ENCODE data around the gene RAB3IL1. TPM values are rescaled to one million over a fixed set of nuclear protein-coding genes. Genes with fewer than 3 reads are reported as not detected.

RAB3IL1 gene
- total RNA-seq, 2 experiments from 2014 or later = not detected

GRCh38 chr11:61916737-61917333, 531 bp downstream of the RAB3IL1 start:
- POLR2A ChIA-PET = no interaction called here
- H3K4me3 Mint-ChIP-seq = peak overlapping the region; percentile 47
- H3K27ac Mint-ChIP-seq = no peak overlapping the region

GRCh38 chr11:61914471-61915171, 2.7 kb downstream of the RAB3IL1 start:
- H3K9me3 Mint-ChIP-seq = no peaks in the 10 kb centered on the region
- POLR2A ChIA-PET = no interaction called here
- H3K4me1 Mint-ChIP-seq (ENCODE audit: low read depth) = peaks cover 4% of the 10 kb centered on the region
- H3K4me3 Mint-ChIP-seq = no peak overlapping the region
- peaks cover 40% of the 10 kb centered on the region for H3K27me3 Mint-ChIP-seq
- ATAC-seq = no peak
- intact Hi-C loops (cut with micrococcal nuclease) = no loop called here
- no peak for DNase-seq
- no peaks in the 10 kb centered on the region for H3K36me3 Mint-ChIP-seq (ENCODE audit: low read depth)
- TF ChIP-seq CTCF (IDR thresholded peaks at IDR 0.05) = no peak
- CTCF ChIA-PET = interaction anchor here (1.3 to 3.1 kb wide), 4 partner anchors 16 to 193 kb away, joined by 4 to 18 read pairs (median 8); no protein-coding TSS in a partner anchor
- H3K27ac Mint-ChIP-seq = no peak overlapping the region

More at GRCh38 chr11:61916737-61917333, 531 bp downstream of the RAB3IL1 start:
- CTCF ChIA-PET = interaction anchor here (1.8 to 2.4 kb wide), 2 partner anchors 17 to 31 kb away, joined by 6 to 9 read pairs; no protein-coding TSS in a partner anchor
- intact Hi-C loops (cut with micrococcal nuclease) = no loop called here
- no peaks in the 10 kb centered on the region for H3K9me3 Mint-ChIP-seq
- H3K4me1 Mint-ChIP-seq (ENCODE audit: low read depth) = peaks cover 4% of the 10 kb centered on the region
- H3K36me3 Mint-ChIP-seq (ENCODE audit: low read depth) = no peaks in the 10 kb centered on the region
- peaks cover 52% of the 10 kb centered on the region for H3K27me3 Mint-ChIP-seq
- TF ChIP-seq CTCF (IDR thresholded peaks at IDR 0.05) = no peak
- ATAC-seq = peak; percentile 11
- no peak for DNase-seq

GRCh38 chr11:61913699-61914395, 3.5 kb downstream of the RAB3IL1 start:
- no peak for ATAC-seq
- ChIA-PET POLR2A (no interaction called here), CTCF (interaction anchor here (1.0 to 3.1 kb wide), 5 partner anchors 9 to 194 kb away, joined by 3 to 18 read pairs (median 8); no protein-coding TSS in a partner anchor)
- DNase-seq = no peak
- no peak overlapping the region for H3K27ac Mint-ChIP-seq
- H3K9me3 Mint-ChIP-seq = no peaks in the 10 kb centered on the region
- no peak overlapping the region for H3K4me3 Mint-ChIP-seq
- peaks cover 32% of the 10 kb centered on the region for H3K27me3 Mint-ChIP-seq
- peaks cover 4% of the 10 kb centered on the region for H3K4me1 Mint-ChIP-seq (ENCODE audit: low read depth)
- TF ChIP-seq CTCF (IDR thresholded peaks at IDR 0.05) = no peak
- intact Hi-C loops (cut with micrococcal nuclease) = no loop called here
- no peaks in the 10 kb centered on the region for H3K36me3 Mint-ChIP-seq (ENCODE audit: low read depth)

GRCh38 chr11:61912991-61913698, 4.2 kb downstream of the RAB3IL1 start:
- ATAC-seq (no peak), DNase-seq (no peak)
- POLR2A ChIA-PET = no interaction called here
- intact Hi-C loops (cut with micrococcal nuclease) = no loop called here
- H3K27ac Mint-ChIP-seq = no peak overlapping the region
- no peaks in the 10 kb centered on the region for H3K9me3 Mint-ChIP-seq
- no peaks in the 10 kb centered on the region for H3K36me3 Mint-ChIP-seq (ENCODE audit: low read depth)
- peaks cover 4% of the 10 kb centered on the region for H3K4me1 Mint-ChIP-seq (ENCODE audit: low read depth)
- no peak for TF ChIP-seq CTCF (IDR thresholded peaks at IDR 0.05)
- H3K4me3 Mint-ChIP-seq = no peak overlapping the region
- CTCF ChIA-PET = interaction anchor here (1.0 to 3.1 kb wide), 3 partner anchors 9 to 169 kb away, joined by 3 to 18 read pairs (median 8); no protein-coding TSS in a partner anchor
- peaks cover 25% of the 10 kb centered on the region for H3K27me3 Mint-ChIP-seq
